GM21423 (cell line): ENCODE measurements around the gene ATF3.

Experiments
- ATAC-seq: cut with Tn5 transposase; IDR thresholded peaks from one replicate; pipeline ENCODE4 v1.9.1; 2021; ENCODE audit warnings: mild to moderate bottlenecking, moderate library complexity; ENCODE audit not compliant: unreplicated experiment

Gene ATF3

GRCh38 chr1:212586206-212587015, 22.1 kb upstream of the ATF3 start:
- peak; percentile 93 for ATAC-seq

- no peak for ATAC-seq
Observed at GRCh38 chr1:212587016-212587887, 21.3 kb upstream of the ATF3 start.

DNA sequence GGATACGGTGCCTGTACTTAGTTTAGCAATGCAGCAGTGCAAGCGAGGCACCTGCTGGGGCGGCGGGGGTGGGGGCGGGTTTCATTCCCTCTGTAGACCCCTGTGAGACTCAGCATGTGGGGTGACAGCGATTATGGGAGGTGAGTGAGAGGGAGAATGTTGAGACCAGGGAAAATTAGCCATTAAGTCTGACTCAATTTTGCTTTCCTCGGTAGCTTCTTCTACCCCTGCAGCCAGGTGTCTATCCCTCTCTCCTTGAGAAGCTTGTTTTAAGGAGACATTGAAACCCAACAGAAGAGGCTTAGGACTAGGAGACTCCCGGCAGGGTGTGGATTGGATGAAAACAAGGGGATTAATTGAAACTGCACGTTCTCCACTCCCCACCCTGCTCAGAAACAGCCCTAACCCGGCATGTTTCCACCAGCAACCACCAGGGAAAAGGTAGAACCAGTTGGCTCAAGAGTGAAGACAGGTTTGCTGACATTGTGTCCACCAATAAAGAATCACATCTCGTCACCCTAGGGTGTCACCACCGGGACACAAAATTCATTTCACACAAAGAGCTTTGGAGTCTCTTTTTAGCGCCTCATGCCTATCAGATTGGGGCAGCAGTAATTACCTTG, 20.6 kb upstream of the ATF3 start:
- no peak for ATAC-seq

DNA sequence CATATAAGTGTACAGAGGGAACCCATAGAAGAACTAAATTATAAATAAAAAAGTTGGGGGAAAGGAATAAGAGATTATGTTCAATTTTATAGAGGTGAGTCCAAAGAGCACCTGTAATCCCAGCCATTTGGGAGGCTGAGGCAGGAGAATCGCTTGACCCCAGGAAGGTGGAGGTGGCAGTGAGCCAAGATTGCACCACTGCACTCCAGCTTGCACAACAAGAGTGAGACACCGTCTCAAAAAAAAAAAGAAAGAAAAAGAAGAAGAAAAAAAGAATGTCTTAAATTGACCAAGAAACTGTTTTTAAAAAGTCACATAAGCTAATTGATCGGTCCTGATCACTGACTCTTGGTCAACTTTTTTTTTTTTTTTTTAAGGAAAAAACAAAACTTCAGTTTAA, 19.1 kb upstream of the ATF3 start:
- ATAC-seq = no peak

DNA sequence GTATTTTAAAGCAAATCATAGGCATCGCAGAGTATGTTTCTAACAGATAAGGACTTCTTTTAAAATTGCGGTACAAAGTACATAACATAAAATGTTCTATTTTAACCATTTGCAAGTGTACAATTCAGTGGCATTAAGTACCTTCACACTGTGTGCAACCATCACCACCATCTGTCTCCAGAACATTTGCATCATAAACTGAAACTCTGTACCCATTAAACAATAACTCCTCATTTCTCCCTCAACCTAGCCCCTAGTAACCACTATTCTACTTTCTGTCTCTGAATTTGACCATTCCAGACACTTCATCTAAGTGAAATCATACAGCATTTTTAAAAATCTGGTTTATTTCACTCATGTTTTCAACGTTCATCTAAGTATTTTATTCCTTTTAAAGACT, 16.6 kb upstream of the ATF3 start:
- ATAC-seq = peak; percentile 41

DNA sequence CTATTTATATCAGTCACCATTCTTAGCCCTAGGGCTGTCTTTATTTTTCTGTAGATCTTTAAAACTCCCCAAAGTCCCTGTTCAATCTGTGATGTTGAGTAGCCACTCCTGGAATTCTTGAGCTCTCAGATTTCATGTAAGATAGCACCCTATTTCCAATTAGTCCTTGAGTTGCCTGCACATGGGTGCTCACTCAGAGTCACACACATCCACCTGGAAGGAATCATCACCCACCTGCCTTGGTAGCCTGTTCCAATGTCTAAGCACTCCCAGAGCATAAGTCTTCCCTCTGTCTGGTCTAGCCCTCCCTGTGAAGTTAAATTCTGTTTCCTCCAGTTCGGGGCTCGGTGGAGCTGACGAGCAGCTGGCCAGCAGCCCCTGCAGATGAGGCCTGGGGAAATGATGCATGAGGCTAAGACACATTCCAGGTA, 14.7 kb upstream of the ATF3 start:
- no peak for ATAC-seq

DNA sequence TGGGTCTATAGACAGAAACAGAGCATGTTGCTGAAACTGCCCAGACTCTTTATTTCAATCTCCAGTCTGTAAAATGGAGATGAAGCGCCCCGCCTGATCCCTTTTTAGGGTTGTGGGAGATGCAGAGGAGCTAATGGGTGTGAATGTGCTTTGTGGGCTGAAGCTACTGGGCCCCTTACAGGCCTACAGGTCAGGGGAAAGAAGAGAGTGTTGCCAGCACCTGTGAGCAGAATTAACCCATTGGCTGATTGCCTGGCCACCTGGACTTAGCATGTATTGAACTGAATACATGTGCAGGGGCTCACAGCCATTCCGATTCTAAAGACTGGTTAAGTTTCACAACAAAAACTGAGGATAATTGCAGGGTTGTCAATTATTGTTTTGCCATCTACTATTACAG, 13.9 kb upstream of the ATF3 start:
- no peak for ATAC-seq

DNA sequence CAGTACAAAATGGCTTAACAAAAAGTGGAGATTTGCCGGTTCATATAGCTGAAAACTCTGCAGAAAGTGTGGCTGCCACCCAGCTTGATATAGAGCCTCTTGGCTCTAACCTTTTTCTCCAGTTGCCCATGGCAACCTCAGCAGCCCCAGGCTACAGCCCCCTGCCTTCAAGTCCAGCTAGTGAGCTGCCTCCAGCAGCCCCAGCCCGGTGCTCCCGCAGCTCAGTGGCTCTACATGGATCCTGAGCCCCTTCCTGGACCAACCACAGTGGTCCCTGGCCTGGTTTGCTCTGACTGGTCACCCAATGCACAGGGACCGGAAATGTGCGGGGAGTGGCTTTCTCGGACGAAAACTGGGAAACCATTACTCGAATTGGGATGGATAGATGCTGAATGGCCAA, 13.3 kb upstream of the ATF3 start:
- no peak for ATAC-seq

DNA sequence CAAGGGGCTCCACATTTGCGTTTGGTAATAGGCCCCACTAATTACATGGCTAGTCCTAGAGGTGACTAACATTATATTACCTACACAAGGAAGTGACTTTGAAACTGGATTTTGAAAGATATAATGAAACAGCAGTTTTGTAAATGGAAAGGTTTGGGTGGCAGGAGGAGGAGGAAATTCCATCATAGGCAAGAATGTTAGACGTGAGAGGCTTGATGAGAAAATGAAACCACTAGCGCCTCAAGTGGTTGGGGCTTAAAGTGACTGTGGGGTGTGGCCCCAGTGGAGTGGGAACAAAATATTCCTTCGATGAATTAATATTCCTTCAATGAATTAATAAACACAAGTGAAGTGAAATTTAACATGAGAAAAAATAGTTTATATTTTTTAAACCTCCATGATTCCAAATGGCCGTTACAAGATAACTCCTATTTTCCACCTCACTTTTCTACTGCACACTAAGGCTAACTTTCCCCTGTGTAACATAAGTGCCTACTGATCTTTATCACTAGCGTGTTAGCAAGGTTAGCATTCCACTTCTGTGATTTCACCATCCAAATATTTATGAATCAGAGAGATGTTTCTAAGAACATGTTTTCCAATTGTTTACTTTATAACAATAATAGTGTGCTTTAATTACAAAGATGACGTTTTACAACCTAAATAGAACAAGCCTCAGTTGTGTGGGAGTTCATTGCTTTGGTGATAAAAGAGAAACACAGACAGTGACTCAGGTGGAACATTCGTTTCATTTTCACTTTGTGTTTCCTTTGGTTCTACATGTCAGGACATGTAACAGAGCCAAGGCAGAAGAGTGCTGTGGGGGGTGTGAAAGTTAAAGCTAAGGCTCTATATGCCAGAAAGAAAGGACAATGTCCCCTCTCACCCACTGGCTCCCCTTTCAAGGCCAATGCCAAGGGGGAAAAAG, 12.5 kb upstream of the ATF3 start:
- peak; percentile 83 for ATAC-seq

DNA sequence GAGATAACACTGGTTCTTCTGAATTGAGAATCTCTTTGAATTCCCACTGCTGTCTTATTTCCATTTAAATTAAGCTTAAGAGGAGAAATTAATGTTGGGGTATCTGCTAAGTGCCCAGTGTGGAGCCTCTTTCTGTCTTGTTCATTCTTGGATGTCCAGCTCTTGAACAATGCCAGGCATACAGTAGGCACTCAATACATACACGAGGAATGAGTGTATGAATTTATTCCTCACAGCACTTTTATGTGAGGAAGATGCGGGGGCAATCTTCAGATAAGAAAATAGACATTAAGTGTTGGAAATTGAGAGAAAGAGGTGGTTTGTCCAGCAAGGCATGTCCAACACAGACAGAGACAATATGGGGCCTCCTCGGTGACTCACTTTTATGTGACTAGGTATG, 11.8 kb upstream of the ATF3 start:
- no peak for ATAC-seq

DNA sequence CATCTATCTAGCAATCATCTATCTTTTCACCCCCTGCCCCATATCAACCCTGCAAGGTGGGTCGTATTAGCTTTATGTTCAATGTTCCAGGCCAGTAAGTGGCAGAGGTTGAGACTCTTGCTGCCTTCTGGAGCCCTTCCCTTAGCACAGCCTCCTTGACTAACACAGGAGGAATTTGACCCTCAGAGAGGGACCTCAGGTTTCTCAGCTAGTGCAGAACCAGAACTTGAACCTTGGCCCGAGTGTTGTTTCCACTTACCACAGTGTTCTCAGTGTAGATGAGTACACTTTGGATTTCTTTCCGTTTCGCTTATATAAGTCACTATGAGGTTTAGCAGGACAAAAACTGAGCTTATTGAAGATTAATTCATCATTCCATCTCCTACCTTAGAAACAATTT, 11.1 kb upstream of the ATF3 start:
- ATAC-seq = no peak

DNA sequence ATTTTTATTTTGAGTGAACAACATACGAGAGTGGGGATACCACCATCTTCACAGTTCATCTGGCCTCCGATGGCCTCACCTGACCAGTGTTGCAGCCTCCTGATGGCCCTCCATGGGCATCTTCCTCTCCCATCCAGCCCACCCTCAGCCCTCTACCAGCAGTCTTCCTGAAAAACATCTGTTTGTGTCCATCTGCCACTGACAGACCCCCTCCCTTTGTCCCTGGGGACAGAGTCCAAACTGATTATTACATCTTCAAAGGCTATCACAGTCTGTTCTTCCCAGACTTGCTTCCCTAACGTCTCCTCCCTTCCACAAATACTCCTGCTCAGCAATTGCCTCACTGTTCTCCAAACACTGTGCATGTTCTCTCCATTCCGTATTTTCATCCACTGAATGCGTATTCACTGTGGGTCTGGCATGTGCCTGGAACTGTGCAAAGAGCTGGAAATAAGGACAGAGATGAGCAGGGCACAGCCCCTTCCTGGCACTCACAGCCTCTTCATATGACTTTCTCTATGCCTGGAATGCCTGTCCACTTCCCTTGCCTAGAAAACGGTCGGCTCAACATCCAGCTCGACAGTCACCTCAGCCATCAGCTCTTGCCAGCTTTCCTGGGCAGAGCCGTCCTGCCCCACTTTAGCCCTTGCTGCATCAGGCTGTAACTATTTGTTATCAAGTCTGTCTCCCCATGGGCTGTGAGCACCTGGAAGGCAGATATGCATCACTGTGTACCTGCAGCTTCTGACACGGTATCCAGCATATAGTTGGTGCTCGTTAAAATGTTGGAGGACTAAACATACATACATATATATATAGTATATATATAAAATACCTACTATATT, 8.3 kb upstream of the ATF3 start:
- no peak for ATAC-seq

DNA sequence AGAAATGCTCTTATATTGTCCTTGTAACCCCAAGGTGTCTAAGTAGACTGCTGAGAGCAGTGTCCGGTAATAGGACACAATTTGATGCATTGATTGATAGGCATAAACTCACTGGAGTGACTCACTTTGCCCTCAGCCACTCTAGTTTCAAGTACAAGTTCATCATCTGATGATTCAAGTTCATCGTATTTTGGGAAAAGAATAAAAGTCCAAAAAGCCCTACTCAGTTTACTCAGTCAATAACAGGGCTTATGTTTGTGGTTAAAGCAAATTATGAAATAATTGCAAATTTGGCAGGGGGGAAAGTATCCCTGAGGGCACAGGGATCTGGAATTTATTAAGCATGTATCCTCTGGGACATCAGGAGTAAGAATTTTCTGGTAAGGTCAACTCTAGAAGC, 7.6 kb upstream of the ATF3 start:
- ATAC-seq = no peak

DNA sequence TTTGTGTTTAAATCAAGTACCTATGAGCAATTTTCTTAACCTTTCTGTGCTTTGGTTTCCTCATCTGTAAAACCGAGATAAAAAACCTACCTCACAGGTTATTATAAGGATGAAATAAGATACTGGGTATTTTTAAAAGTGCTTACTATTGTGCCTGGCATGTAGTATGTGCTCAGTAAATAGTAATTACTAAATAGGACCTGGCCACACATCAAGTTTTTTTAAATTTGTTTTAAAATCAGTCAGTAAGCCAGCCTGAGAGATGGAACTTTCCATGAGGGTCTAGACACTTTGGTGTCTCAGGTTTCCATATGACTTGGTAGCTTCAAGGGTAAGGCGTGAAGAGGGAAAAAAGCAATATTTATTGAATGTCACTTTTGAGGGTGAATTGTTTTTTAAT, 7.0 kb upstream of the ATF3 start:
- no peak for ATAC-seq

GRCh38 chr1:212605441-212606394, 2.8 kb upstream of the ATF3 start:
- no peak for ATAC-seq

- no peak for ATAC-seq
Observed at GRCh38 chr1:212606395-212607205, 2.0 kb upstream of the ATF3 start.

- peak; percentile 11 for ATAC-seq
Observed at GRCh38 chr1:212607206-212607912, 1.2 kb upstream of the ATF3 start.
